Posterior cingulate gyrus (tissue), 11 donors: Measurements from ENCODE around the gene GABRB2.
"Not testable (repeated sequence)": the region's sequence is repeated elsewhere in the genome, so short reads cannot be mapped to it uniquely, and the experiment has no call there.

Experiments used
- DNase-seq, 10 donors: peaks; one replicate each; pipeline versions ENCODE4 v3.0.0 to v3.0.0-alpha.2; 2020 to 2021; ENCODE audit warnings: mixed read lengths in 3 of 10
- intact Hi-C: fragments of 100-400 bp; cut with DNase I; formaldehyde crosslinking; loops from one replicate; pipeline ENCODE4 v1.15.1; 2023

GABRB2 gene

DNA sequence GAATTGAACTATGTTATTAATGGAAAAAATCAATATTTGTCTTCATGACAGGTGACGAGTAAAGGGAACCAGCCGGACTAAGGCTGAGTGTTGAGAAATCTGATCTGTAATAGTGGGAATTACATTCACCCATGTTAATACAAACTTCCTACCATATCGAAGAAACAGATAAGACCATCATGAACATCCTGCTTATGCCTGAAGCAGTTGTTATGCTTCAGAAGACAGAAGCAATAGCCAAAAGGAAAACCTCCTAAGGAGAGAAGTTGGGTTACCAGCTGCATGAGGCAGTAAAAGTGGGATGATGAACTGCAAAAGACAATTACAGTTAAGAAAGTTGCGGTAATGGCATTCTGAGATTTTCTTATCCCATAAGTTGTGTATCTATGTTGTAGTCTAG, 281.5 kb downstream of the GABRB2 start:
- no peak for DNase-seq
- intact Hi-C loops, result no loop called here

DNA sequence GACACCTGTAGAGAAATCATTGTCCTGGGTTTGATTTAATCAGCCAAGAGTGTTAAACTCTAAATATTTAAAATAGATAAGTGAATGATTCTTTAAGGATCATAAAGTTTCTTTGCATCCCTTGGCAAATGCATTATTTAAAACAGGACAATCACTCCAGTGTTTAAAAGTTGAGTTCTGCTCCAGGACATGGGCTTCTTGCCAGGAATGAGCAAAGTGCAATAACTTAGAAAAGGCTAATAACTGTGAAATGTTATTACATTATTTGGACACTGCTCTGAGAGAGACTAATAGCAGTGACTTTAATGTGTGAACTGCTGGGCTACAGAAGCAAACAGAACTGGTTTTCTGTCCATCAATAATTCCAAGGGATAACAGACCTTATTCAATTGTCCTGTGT, 283.3 kb downstream of the GABRB2 start:
- no peak for DNase-seq

DNA sequence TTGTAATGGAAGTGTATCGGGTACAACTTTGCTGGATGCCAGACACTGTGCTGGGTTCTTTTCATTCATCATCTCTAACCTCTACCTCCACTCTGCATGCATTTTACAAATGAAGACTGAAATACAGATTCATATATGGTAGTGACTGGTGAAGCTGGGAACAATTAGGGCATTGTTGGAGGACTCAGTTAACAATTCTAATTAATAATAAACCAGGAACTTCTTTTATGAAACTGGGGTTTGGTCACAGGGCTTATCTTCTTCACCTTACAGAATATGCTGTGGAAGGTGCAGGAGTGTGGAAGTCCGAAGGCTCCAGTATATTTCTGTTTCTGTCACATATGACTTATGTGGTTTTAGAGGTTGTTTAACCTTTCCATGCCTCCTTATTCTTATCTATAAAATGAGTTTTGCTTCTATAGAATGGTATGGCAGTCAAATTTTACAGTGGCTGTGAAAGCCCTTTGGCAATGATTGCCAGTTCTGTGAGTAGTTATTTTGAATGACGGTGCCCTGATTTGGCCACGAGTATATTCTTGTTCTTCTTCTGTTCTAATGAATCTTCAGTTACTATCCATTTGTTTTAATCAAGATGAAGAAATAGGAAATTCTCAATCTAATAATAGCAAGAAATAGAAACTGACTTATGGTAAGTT, 284.7 kb downstream of the GABRB2 start:
- intact Hi-C loops, result no loop called here
- DNase-seq, result no peak

More for the DNA sequence above, 283.3 kb downstream of the GABRB2 start:
- intact Hi-C loops, result no loop called here

DNA sequence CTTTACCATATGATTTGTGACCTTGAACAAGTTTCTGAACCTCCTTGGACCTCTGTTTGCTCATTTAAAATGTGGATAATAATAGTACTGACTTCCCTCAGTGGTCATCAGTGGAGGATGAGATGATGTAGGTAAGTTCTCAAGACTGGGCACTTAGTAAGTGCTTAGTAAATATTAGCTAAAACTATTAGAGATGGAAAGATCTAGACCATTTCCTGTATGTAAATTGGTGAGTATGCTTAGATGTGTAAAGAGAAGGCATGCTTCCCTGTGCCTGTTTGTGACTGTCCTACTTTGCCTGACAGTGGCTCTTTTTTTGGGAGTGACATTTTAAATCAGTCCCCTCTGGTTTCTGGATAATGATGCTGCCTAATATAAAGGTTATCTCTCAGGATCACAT, 288.1 kb downstream of the GABRB2 start:
- intact Hi-C loops, result no loop called here
- DNase-seq, result no peak

DNA sequence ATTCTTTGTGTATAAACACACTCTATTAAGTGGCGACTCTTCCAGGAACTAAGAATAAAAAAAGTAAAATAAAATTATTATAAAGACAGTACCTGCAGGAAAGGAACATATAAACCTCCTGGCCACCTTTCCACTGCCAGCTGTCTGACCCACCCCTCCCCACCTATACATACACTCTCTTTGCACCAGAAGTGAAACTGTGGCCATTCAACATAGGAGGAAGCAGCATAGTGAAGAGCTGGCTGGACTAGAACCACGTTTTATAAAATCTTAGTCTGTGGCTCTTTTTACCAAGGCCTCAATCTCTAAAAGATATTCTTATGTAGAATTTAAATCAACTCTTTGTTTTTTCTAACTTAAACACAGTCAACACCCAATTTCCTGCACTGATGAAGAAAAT, 289.6 kb downstream of the GABRB2 start:
- intact Hi-C loops, result no loop called here

DNA sequence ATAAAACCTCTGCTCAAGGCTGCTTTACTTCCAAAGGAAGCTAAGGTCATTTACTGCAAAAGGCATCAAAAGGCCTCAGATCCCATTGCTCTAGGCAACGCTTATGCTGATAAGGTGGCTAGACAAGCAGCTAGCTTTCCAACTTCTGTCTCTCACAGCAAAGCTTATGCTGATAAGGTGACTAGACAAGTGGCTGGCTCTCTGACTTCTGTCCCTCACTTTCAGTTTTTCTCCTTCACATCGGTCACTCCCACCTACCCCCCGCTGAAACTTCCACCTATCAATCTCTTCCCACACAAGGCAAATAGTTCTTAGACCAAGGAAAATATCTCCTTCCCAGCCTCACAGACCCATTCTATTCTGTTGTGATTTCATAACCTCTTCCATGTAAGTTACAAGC, 293.6 kb downstream of the GABRB2 start:
- DNase-seq, intact Hi-C loops: not testable (repeated sequence)

More for the DNA sequence above, 289.6 kb downstream of the GABRB2 start:
- no peak for DNase-seq

DNA sequence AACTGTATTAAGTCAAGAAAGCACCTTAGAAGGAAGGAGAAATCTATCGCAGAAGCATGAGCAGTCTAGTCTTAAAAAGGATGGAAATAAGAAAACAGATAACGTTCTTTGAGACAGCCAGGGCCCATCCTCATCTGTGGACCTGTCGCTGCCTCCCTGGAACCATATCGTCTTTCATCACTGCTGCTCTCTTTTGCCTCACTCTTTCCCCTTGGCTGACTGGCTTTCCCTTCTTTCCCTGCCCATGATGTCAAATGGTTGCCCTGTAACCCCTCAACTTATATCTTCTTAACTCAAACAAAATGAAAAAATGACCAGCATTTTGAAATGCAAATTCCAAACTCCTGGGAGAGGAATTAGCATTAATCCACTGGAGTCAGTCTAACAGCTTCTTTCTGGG, 299.8 kb downstream of the GABRB2 start:
- DNase-seq, result no peak
- intact Hi-C loops, result no loop called here

DNA sequence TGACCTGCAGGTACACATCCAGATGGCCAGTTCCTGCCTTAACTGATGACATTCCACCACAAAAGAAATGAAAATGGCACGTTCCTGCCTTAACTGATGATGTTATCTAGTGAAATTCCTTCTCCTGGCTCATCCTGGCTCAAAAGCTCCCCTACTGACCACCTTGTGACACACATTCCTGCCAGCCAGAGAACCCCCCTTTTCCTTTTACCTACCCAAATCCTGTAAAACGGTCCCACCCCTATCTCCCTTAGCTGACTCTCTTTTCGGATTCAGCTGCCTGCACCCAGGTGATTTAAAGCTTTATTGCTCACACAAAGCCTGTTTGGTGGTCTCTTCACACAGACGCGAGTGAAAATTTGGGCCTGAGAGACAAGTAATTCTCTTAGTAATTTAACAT, 300.7 kb downstream of the GABRB2 start:
- intact Hi-C loops, DNase-seq: not testable (repeated sequence)
